Measurements from ENCODE around the gene ZBTB3. TPM values are rescaled to one million over a fixed set of nuclear protein-coding genes. Genes with fewer than 3 reads are reported as not detected.

ZBTB3 gene
- total RNA-seq, 1 experiment from 2014 or later, result 82.3 TPM

DNA sequence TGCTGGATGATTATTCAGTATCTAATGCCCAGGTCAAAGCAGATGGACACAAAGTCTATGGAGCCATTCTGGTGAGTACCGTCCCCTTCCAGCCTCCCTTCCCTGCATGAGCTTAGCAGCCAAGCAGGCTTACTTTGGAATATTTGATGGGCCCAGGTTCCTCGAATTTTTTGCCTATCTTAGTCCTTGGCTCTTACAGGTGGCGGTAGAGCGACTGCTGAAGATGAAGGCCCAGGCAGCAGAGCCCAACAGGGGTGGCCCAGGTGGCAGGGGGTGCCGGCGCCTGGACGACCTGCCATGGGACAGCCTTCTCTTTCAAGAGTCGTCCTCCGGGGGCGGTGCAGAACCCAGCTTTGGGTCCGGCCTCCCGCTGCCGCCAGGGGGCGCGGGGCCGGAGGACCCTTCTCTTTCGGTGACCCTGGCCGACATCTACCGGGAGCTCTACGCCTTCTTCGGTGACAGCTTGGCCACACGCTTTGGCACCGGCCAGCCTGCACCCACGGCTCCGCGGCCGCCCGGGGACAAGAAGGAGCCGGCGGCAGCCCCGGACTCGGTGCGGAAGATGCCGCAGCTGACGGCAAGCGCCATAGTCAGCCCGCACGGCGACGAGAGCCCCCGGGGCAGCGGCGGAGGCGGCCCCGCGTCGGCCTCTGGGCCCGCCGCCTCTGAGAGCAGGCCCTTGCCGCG lies 32.5 kb upstream of the ZBTB3 start (continued):
- TF ChIP-seq GTF2I (CRISPR knock-in tag; conservative IDR thresholded peaks at IDR 0.05) (peak; percentile 50; the same call in 1 of the 2 replicates), ZNF416 (CRISPR knock-in tag; IDR thresholded peaks at IDR 0.05) (no peak), FOXK1 (CRISPR knock-in tag; IDR thresholded peaks at IDR 0.05) (no peak), HMGA2 (CRISPR knock-in tag; IDR thresholded peaks at IDR 0.05) (no peak), ELF4 (CRISPR knock-in tag; IDR thresholded peaks at IDR 0.05; ENCODE audit: low read depth) (no peak), ZNF232 (CRISPR knock-in tag; IDR thresholded peaks at IDR 0.05) (no peak), ZNF263 (CRISPR knock-in tag; IDR thresholded peaks at IDR 0.05; ENCODE audit: low read depth) (no peak; the same call in 1 of the 2 replicates), RELA (CRISPR knock-in tag; IDR thresholded peaks at IDR 0.05; ENCODE audit: borderline replicate concordance) (no peak), TEAD1 (CRISPR knock-in tag; IDR thresholded peaks at IDR 0.05) (0 out of 2 replicates have a peak, but pooled peaks have one; percentile 55), FOXJ3 (CRISPR knock-in tag; IDR thresholded peaks at IDR 0.05; ENCODE audit: borderline replicate concordance) (no peak), EMX1 (CRISPR knock-in tag; IDR thresholded peaks at IDR 0.05) (no peak), ZNF423 (CRISPR knock-in tag; IDR thresholded peaks at IDR 0.05) (no peak), ETV6 (CRISPR knock-in tag; IDR thresholded peaks at IDR 0.05) (no peak), MXD4 (CRISPR knock-in tag; IDR thresholded peaks at IDR 0.05; ENCODE audit: borderline replicate concordance) (no peak), NFYB (CRISPR knock-in tag; conservative IDR thresholded peaks at IDR 0.05; ENCODE audit: low read depth) (no peak), IRF2 (CRISPR knock-in tag; IDR thresholded peaks at IDR 0.05; ENCODE audit: borderline replicate concordance, low read depth) (no peak)
- TF ChIP-seq, protein P1, sequence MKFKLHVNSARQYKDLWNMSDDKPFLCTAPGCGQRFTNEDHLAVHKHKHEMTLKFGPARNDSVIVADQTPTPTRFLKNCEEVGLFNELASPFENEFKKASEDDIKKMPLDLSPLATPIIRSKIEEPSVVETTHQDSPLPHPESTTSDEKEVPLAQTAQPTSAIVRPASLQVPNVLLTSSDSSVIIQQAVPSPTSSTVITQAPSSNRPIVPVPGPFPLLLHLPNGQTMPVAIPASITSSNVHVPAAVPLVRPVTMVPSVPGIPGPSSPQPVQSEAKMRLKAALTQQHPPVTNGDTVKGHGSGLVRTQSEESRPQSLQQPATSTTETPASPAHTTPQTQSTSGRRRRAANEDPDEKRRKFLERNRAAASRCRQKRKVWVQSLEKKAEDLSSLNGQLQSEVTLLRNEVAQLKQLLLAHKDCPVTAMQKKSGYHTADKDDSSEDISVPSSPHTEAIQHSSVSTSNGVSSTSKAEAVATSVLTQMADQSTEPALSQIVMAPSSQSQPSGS (CRISPR knock-in tag; IDR thresholded peaks at IDR 0.05; ENCODE audit: borderline replicate concordance, low read depth), result no peak
- TF ChIP-seq, protein P2, sequence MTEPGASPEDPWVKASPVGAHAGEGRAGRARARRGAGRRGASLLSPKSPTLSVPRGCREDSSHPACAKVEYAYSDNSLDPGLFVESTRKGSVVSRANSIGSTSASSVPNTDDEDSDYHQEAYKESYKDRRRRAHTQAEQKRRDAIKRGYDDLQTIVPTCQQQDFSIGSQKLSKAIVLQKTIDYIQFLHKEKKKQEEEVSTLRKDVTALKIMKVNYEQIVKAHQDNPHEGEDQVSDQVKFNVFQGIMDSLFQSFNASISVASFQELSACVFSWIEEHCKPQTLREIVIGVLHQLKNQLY (CRISPR knock-in tag; IDR thresholded peaks at IDR 0.05), result no peak
- TF ChIP-seq, protein P3, sequence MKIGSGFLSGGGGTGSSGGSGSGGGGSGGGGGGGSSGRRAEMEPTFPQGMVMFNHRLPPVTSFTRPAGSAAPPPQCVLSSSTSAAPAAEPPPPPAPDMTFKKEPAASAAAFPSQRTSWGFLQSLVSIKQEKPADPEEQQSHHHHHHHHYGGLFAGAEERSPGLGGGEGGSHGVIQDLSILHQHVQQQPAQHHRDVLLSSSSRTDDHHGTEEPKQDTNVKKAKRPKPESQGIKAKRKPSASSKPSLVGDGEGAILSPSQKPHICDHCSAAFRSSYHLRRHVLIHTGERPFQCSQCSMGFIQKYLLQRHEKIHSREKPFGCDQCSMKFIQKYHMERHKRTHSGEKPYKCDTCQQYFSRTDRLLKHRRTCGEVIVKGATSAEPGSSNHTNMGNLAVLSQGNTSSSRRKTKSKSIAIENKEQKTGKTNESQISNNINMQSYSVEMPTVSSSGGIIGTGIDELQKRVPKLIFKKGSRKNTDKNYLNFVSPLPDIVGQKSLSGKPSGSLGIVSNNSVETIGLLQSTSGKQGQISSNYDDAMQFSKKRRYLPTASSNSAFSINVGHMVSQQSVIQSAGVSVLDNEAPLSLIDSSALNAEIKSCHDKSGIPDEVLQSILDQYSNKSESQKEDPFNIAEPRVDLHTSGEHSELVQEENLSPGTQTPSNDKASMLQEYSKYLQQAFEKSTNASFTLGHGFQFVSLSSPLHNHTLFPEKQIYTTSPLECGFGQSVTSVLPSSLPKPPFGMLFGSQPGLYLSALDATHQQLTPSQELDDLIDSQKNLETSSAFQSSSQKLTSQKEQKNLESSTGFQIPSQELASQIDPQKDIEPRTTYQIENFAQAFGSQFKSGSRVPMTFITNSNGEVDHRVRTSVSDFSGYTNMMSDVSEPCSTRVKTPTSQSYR (CRISPR knock-in tag; IDR thresholded peaks at IDR 0.05), result no peak
- TF ChIP-seq, protein P4, sequence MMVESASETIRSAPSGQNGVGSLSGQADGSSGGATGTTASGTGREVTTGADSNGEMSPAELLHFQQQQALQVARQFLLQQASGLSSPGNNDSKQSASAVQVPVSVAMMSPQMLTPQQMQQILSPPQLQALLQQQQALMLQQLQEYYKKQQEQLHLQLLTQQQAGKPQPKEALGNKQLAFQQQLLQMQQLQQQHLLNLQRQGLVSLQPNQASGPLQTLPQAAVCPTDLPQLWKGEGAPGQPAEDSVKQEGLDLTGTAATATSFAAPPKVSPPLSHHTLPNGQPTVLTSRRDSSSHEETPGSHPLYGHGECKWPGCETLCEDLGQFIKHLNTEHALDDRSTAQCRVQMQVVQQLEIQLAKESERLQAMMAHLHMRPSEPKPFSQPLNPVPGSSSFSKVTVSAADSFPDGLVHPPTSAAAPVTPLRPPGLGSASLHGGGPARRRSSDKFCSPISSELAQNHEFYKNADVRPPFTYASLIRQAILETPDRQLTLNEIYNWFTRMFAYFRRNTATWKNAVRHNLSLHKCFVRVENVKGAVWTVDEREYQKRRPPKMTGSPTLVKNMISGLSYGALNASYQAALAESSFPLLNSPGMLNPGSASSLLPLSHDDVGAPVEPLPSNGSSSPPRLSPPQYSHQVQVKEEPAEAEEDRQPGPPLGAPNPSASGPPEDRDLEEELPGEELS (CRISPR knock-in tag; IDR thresholded peaks at IDR 0.05), result no peak
- TF ChIP-seq, protein P5, sequence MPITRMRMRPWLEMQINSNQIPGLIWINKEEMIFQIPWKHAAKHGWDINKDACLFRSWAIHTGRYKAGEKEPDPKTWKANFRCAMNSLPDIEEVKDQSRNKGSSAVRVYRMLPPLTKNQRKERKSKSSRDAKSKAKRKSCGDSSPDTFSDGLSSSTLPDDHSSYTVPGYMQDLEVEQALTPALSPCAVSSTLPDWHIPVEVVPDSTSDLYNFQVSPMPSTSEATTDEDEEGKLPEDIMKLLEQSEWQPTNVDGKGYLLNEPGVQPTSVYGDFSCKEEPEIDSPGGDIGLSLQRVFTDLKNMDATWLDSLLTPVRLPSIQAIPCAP (CRISPR knock-in tag; IDR thresholded peaks at IDR 0.05), result no peak
- TF ChIP-seq, protein P6, sequence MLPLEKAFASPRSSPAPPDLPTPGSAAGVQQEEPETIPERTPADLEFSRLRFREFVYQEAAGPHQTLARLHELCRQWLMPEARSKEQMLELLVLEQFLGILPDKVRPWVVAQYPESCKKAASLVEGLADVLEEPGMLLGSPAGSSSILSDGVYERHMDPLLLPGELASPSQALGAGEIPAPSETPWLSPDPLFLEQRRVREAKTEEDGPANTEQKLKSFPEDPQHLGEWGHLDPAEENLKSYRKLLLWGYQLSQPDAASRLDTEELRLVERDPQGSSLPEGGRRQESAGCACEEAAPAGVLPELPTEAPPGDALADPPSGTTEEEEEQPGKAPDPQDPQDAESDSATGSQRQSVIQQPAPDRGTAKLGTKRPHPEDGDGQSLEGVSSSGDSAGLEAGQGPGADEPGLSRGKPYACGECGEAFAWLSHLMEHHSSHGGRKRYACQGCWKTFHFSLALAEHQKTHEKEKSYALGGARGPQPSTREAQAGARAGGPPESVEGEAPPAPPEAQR (CRISPR knock-in tag; IDR thresholded peaks at IDR 0.05), result no peak
- TF ChIP-seq, protein P7, sequence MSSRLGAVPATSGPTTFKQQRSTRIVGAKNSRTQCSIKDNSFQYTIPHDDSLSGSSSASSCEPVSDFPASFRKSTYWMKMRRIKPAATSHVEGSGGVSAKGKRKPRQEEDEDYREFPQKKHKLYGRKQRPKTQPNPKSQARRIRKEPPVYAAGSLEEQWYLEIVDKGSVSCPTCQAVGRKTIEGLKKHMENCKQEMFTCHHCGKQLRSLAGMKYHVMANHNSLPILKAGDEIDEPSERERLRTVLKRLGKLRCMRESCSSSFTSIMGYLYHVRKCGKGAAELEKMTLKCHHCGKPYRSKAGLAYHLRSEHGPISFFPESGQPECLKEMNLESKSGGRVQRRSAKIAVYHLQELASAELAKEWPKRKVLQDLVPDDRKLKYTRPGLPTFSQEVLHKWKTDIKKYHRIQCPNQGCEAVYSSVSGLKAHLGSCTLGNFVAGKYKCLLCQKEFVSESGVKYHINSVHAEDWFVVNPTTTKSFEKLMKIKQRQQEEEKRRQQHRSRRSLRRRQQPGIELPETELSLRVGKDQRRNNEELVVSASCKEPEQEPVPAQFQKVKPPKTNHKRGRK (CRISPR knock-in tag; IDR thresholded peaks at IDR 0.05; ENCODE audit: borderline replicate concordance), result no peak
- TF ChIP-seq, protein P8, sequence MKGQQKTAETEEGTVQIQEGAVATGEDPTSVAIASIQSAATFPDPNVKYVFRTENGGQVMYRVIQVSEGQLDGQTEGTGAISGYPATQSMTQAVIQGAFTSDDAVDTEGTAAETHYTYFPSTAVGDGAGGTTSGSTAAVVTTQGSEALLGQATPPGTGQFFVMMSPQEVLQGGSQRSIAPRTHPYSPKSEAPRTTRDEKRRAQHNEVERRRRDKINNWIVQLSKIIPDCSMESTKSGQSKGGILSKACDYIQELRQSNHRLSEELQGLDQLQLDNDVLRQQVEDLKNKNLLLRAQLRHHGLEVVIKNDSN (CRISPR knock-in tag; IDR thresholded peaks at IDR 0.05), result no peak
- TF ChIP-seq, protein P9, sequence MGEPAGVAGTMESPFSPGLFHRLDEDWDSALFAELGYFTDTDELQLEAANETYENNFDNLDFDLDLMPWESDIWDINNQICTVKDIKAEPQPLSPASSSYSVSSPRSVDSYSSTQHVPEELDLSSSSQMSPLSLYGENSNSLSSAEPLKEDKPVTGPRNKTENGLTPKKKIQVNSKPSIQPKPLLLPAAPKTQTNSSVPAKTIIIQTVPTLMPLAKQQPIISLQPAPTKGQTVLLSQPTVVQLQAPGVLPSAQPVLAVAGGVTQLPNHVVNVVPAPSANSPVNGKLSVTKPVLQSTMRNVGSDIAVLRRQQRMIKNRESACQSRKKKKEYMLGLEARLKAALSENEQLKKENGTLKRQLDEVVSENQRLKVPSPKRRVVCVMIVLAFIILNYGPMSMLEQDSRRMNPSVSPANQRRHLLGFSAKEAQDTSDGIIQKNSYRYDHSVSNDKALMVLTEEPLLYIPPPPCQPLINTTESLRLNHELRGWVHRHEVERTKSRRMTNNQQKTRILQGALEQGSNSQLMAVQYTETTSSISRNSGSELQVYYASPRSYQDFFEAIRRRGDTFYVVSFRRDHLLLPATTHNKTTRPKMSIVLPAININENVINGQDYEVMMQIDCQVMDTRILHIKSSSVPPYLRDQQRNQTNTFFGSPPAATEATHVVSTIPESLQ (CRISPR knock-in tag; IDR thresholded peaks at IDR 0.05), result no peak

Data from WTC11 (cell line).